CD14-positive monocyte (primary cell): ENCODE results near the gene RCN1. TPM values are rescaled to one million over a fixed set of nuclear protein-coding genes. Genes with fewer than 3 reads are reported as not detected.

ENCODE experiments used
- DNase-seq, 3 donors: peaks; one replicate each; pipeline ENCODE4 v3.0.0-alpha.2; 2011 to 2022
- H2AFZ ChIP-seq: 2 replicates; pipeline ENCODE4 v1.6.0; 2012; ENCODE audit warnings: mild to moderate bottlenecking, low read depth, low read length, inconsistent platforms; ENCODE audit not compliant: insufficient read depth, poor library complexity, severe bottlenecking
- H3K27ac ChIP-seq, 2 donors: 1 replicate in 1 of 2; 2 replicates in 1 of 2; pipeline ENCODE4 v1.5.1; 2012 to 2013; ENCODE audit warnings: low read length in 2 of 2, control low read depth in 1 of 2, inconsistent platforms in 1 of 2, low read depth in 1 of 2, mild to moderate bottlenecking in 1 of 2
- H3K27me3 ChIP-seq, 2 donors: one replicate each; pipeline versions ENCODE4 v1.6.0 to v1.6.1; 2011 to 2013; ENCODE audit warnings: low read length in 2 of 2; ENCODE audit not compliant: control insufficient read depth in 2 of 2, insufficient read depth in 2 of 2
- H3K36me3 ChIP-seq, 2 donors: replicated peaks in 1 of 2; 1 replicate in 1 of 2; 2 replicates in 1 of 2; pipeline versions ENCODE4 v1.5.1 to v1.6.1; 2012 to 2013; ENCODE audit warnings: low read length in 2 of 2, control low read depth in 1 of 2, inconsistent platforms in 1 of 2, mild to moderate bottlenecking in 1 of 2; ENCODE audit not compliant: insufficient read depth in 2 of 2, control insufficient read depth in 1 of 2
- H3K4me1 ChIP-seq, 2 donors: 1 replicate in 1 of 2; 2 replicates in 1 of 2; pipeline versions ENCODE4 v1.5.1 to v1.6.1; 2012 to 2013; ENCODE audit warnings: low read length in 2 of 2, control low read depth in 1 of 2, inconsistent platforms in 1 of 2, mild to moderate bottlenecking in 1 of 2, moderate library complexity in 1 of 2; ENCODE audit not compliant: insufficient read depth in 2 of 2, control insufficient read depth in 1 of 2
- H3K4me2 ChIP-seq: replicated peaks from 2 replicates; pipeline ENCODE3; 2012; ENCODE audit warnings: low read length, moderate library complexity, mild to moderate bottlenecking; ENCODE audit not compliant: poor library complexity, severe bottlenecking; ENCODE audit errors: extremely low read depth
- H3K4me3 ChIP-seq, 3 experiments: fragments of 200-600 bp in 1 of 3; sonication (generic) in 1 of 3; replicated peaks in 1 of 3; 1 replicate in 2 of 3; 2 replicates in 1 of 3; pipeline ENCODE4 v1.5.1; 2011 to 2013; ENCODE audit warnings: low read length in 3 of 3, mild to moderate bottlenecking in 3 of 3, control low read depth in 2 of 3, low read depth in 2 of 3, inconsistent platforms in 1 of 3, moderate library complexity in 1 of 3
- H3K79me2 ChIP-seq: 2 replicates; pipeline ENCODE4 v1.6.0; 2012; ENCODE audit warnings: mild to moderate bottlenecking, control low read depth, inconsistent platforms, low read length, moderate library complexity; ENCODE audit not compliant: insufficient read depth
- H3K9ac ChIP-seq: 2 replicates; pipeline ENCODE4 v1.6.0; 2017; ENCODE audit warnings: low read length, mild to moderate bottlenecking; ENCODE audit not compliant: insufficient read depth, poor library complexity, severe bottlenecking
- H3K9me3 ChIP-seq, 2 donors: replicated peaks in 1 of 2; 1 replicate in 1 of 2; 2 replicates in 1 of 2; pipeline versions ENCODE4 v1.5.1 to v1.6.1; 2012 to 2013; ENCODE audit warnings: low read length in 2 of 2, control low read depth in 1 of 2; ENCODE audit not compliant: control insufficient read depth in 1 of 2, insufficient read depth in 1 of 2
- H4K20me1 ChIP-seq: 2 replicates; pipeline ENCODE4 v1.6.0; 2012; ENCODE audit warnings: mild to moderate bottlenecking, low read length, control low read depth, moderate library complexity; ENCODE audit not compliant: insufficient read depth
- H3K27ac Mint-ChIP-seq, 7 donors: one replicate each; pipeline ENCODE4 v1.8.0; 2020; ENCODE audit warnings: mild to moderate bottlenecking in 7 of 7, mixed read lengths in 7 of 7, moderate library complexity in 6 of 7, inconsistent platforms in 2 of 7
- H3K27me3 Mint-ChIP-seq, 3 donors: one replicate each; pipeline ENCODE4 v1.8.0; 2021 to 2022; ENCODE audit warnings: low read depth in 3 of 3, mild to moderate bottlenecking in 3 of 3, mixed read lengths in 3 of 3, moderate library complexity in 3 of 3, inconsistent platforms in 1 of 3
- H3K36me3 Mint-ChIP-seq, 2 donors: one replicate each; pipeline ENCODE4 v1.8.0; 2020; ENCODE audit warnings: mixed read lengths in 2 of 2, inconsistent platforms in 1 of 2, mild to moderate bottlenecking in 1 of 2
- H3K4me1 Mint-ChIP-seq: one replicate; pipeline ENCODE4 v1.8.0; 2020; ENCODE audit warnings: mild to moderate bottlenecking, mixed read lengths
- H3K4me3 Mint-ChIP-seq, 2 donors: one replicate each; pipeline ENCODE4 v1.8.0; 2020; ENCODE audit warnings: mild to moderate bottlenecking in 2 of 2, mixed read lengths in 2 of 2, moderate library complexity in 1 of 2
- H3K9me3 Mint-ChIP-seq, 7 donors: one replicate each; pipeline ENCODE4 v1.8.0; 2020 to 2022; ENCODE audit warnings: mixed read lengths in 7 of 7, mild to moderate bottlenecking in 6 of 7, moderate library complexity in 6 of 7, inconsistent platforms in 2 of 7
- WGBS: methylation state at CpG from one replicate; pipeline ENCODE4 v1.1.5; 2013; ENCODE audit warnings: missing lambda C conversion rate; ENCODE audit not compliant: insufficient coverage; 5-methylcytosine and 5-hydroxymethylcytosine counted together
- intact Hi-C, 2 donors: fragments of 100-400 bp; cut with micrococcal nuclease; formaldehyde crosslinking; loops; one replicate each; pipeline versions ENCODE4 v1.15.0 to v1.15.1; 2023
- polyA plus RNA-seq, 3 donors: library from polyadenylated mRNA; depleted of rRNA in 1 of 3; unstranded in 2 of 3; stranded (reverse) in 1 of 3; fragments of 300-500 nt in 2 of 3; fragments of >200 nt in 1 of 3; fragmentation: Illumina TruSeq in 2 of 3; gene quantifications; 1 replicate in 2 of 3; 2 replicates in 1 of 3; pipeline ENCODE4 v1.2.3, GENCODE V29; 2012 to 2021
- TF ChIP-seq, protein P1 (sequence below): fragments of 200-600 bp; IDR thresholded peaks from one replicate; pipeline ENCODE4 v1.8.0; 2022; ENCODE audit warnings: antibody characterized with exemption, mild to moderate bottlenecking

The RCN1 gene
- polyA plus RNA-seq, 3 donors, result 7.3 to 22.0 (median 20.5) TPM

DNA sequence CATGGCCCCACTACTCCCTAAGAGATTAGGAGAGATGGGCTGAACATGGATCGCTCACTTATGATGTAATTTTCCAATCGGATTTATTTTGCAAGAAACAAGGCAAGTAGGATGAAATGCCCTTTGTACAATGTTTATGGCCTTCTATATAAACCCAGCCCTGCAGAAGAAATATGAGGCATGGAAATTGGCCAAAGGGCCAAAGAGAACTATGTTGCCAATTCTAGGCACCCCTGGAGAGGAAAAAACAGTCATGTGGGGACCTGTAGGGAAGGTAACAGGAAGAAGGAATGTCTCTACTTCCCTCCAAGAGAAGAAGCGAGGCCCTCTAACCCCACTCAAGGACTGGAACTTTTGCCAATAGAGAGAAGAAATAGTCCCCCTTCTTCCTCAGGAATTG, 54.4 kb downstream of the RCN1 start:
- no peaks in the 10 kb centered on the region for H4K20me1 ChIP-seq
- H3K36me3 Mint-ChIP-seq, result no peaks in the 10 kb centered on the region
- no peak overlapping the region for H3K27ac ChIP-seq
- H3K9ac ChIP-seq, result no peak overlapping the region
- no peaks in the 10 kb centered on the region for H3K79me2 ChIP-seq
- no peak overlapping the region for H3K4me3 Mint-ChIP-seq
- no peak for DNase-seq
- no peak overlapping the region for H3K4me3 ChIP-seq
- peaks cover 0 to 10% (median 3%) of the 10 kb centered on the region in 7 donors for H3K9me3 Mint-ChIP-seq
- H3K27me3 ChIP-seq, result no peaks in the 10 kb centered on the region
- TF ChIP-seq, protein P1, sequence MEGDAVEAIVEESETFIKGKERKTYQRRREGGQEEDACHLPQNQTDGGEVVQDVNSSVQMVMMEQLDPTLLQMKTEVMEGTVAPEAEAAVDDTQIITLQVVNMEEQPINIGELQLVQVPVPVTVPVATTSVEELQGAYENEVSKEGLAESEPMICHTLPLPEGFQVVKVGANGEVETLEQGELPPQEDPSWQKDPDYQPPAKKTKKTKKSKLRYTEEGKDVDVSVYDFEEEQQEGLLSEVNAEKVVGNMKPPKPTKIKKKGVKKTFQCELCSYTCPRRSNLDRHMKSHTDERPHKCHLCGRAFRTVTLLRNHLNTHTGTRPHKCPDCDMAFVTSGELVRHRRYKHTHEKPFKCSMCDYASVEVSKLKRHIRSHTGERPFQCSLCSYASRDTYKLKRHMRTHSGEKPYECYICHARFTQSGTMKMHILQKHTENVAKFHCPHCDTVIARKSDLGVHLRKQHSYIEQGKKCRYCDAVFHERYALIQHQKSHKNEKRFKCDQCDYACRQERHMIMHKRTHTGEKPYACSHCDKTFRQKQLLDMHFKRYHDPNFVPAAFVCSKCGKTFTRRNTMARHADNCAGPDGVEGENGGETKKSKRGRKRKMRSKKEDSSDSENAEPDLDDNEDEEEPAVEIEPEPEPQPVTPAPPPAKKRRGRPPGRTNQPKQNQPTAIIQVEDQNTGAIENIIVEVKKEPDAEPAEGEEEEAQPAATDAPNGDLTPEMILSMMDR, result no peak
- no peaks in the 10 kb centered on the region for H3K36me3 ChIP-seq
- peaks cover 0 to 3% of the 10 kb centered on the region in 2 donors for H3K9me3 ChIP-seq
- H3K27ac Mint-ChIP-seq, result no peak overlapping the region
- no peaks in the 10 kb centered on the region for H3K4me1 ChIP-seq
- H3K4me1 Mint-ChIP-seq, result no peaks in the 10 kb centered on the region
- intact Hi-C loops, result no loop called here
- H3K4me2 ChIP-seq, result no peak overlapping the region
- peaks cover 0 to 4% (median 2%) of the 10 kb centered on the region in 3 donors for H3K27me3 Mint-ChIP-seq
- H2AFZ ChIP-seq, result no peak overlapping the region
- WGBS, result no CpG with 5 or more reads among the region's 3 CpGs

- H3K27ac ChIP-seq, result no peak overlapping the region
- no peaks in the 10 kb centered on the region for H3K36me3 Mint-ChIP-seq
- TF ChIP-seq, protein P1, result no peak
- intact Hi-C loops, result no loop called here
- H3K9me3 ChIP-seq, result peaks cover 0 to 3% of the 10 kb centered on the region in 2 donors
- no peak for DNase-seq
- no peak overlapping the region for H3K4me3 Mint-ChIP-seq
- 72% methylated on average over 3 of the region's 4 CpGs for WGBS
- no peak overlapping the region for H2AFZ ChIP-seq
- no peaks in the 10 kb centered on the region for H3K27me3 ChIP-seq
- H4K20me1 ChIP-seq, result no peaks in the 10 kb centered on the region
- H3K27me3 Mint-ChIP-seq, result peaks cover 2 to 3% (median 2%) of the 10 kb centered on the region in 3 donors
- peaks cover 0 to 12% (median 3%) of the 10 kb centered on the region in 7 donors for H3K9me3 Mint-ChIP-seq
- no peaks in the 10 kb centered on the region for H3K4me1 ChIP-seq
- H3K9ac ChIP-seq, result no peak overlapping the region
- H3K27ac Mint-ChIP-seq, result no peak overlapping the region
- H3K4me2 ChIP-seq, result no peak overlapping the region
- H3K36me3 ChIP-seq, result no peaks in the 10 kb centered on the region
- no peaks in the 10 kb centered on the region for H3K79me2 ChIP-seq
- peaks cover 7% of the 10 kb centered on the region for H3K4me1 Mint-ChIP-seq
- H3K4me3 ChIP-seq, result no peak overlapping the region
These were observed 58.0 kb downstream of the RCN1 start for GRCh38 chr11:32148895-32149294.
